GM23248 (cell line): ENCODE data around the gene CNKSR3. TPM values are rescaled to one million over a fixed set of nuclear protein-coding genes. Genes with fewer than 3 reads are reported as not detected.

Source experiments
- DNase-seq: peaks from one replicate; pipeline ENCODE4 v3.0.0-alpha.2; 2015
- H2AFZ ChIP-seq: fragments of 200-600 bp; sonication (generic); 2 replicates; pipeline ENCODE4 v1.6.1; 2016; ENCODE audit warnings: antibody characterized with exemption
- H3F3A ChIP-seq: fragments of 200-600 bp; sonication (generic); 2 replicates; pipeline ENCODE4 v1.6.1; 2016; ENCODE audit warnings: mild to moderate bottlenecking, antibody characterized with exemption, mixed run types; ENCODE audit not compliant: insufficient read depth
- H3K27ac ChIP-seq: fragments of 200-600 bp; sonication (generic); 2 replicates; pipeline ENCODE4 v1.5.1; 2016; ENCODE audit warnings: mild to moderate bottlenecking
- H3K27me3 ChIP-seq: fragments of 200-600 bp; sonication (generic); replicated peaks from 2 replicates; pipeline ENCODE4 v1.6.1; 2016; ENCODE audit warnings: mild to moderate bottlenecking; ENCODE audit not compliant: insufficient read depth
- H3K36me3 ChIP-seq: fragments of 200-600 bp; sonication (generic); 2 replicates; pipeline ENCODE4 v1.6.1; 2016; ENCODE audit warnings: low read depth, mild to moderate bottlenecking
- H3K4me1 ChIP-seq: fragments of 200-600 bp; sonication (generic); 2 replicates; pipeline ENCODE4 v1.6.1; 2016; ENCODE audit warnings: mild to moderate bottlenecking; ENCODE audit not compliant: insufficient read depth
- H3K4me2 ChIP-seq: fragments of 200-600 bp; sonication (generic); one replicate; pipeline ENCODE4 v1.6.1; 2016; ENCODE audit warnings: mild to moderate bottlenecking; ENCODE audit not compliant: unreplicated experiment
- H3K4me3 ChIP-seq: fragments of 200-600 bp; sonication (generic); 2 replicates; pipeline ENCODE4 v1.5.1; 2016; ENCODE audit warnings: mild to moderate bottlenecking
- H3K79me2 ChIP-seq: fragments of 200-600 bp; sonication (generic); 2 replicates; pipeline ENCODE4 v1.6.1; 2016; ENCODE audit warnings: mild to moderate bottlenecking; ENCODE audit not compliant: insufficient read depth
- H3K9ac ChIP-seq: fragments of 200-600 bp; sonication (generic); 2 replicates; pipeline ENCODE4 v1.6.1; 2016; ENCODE audit warnings: mild to moderate bottlenecking
- H3K9me2 ChIP-seq: fragments of 200-600 bp; sonication (generic); 2 replicates; pipeline ENCODE4 v1.6.1; 2016; ENCODE audit warnings: mixed run types, mild to moderate bottlenecking, moderate library complexity; ENCODE audit not compliant: insufficient read depth
- H3K9me3 ChIP-seq: fragments of 200-600 bp; sonication (generic); one replicate; pipeline ENCODE4 v1.6.1; 2017; ENCODE audit warnings: low read depth
- H4K20me1 ChIP-seq: fragments of 200-600 bp; sonication (generic); 2 replicates; pipeline ENCODE4 v1.6.0; 2016; ENCODE audit not compliant: insufficient read depth
- EZH2 ChIP-seq: fragments of 200-600 bp; sonication (generic); IDR thresholded peaks from 2 replicates; pipeline ENCODE4 v1.6.1; 2018; ENCODE audit warnings: antibody characterized with exemption, mild to moderate bottlenecking; ENCODE audit not compliant: insufficient read depth, poor library complexity, severe bottlenecking
- EZH2phosphoT487 ChIP-seq: fragments of 200-600 bp; sonication (generic); IDR thresholded peaks from 2 replicates; pipeline ENCODE4 v1.6.1; 2018; ENCODE audit warnings: antibody characterized with exemption, moderate library complexity, mild to moderate bottlenecking, low read depth; ENCODE audit not compliant: insufficient read depth
- WGBS, 2 experiments: methylation state at CpG; one replicate each; pipeline ENCODE4 v1.1.6; 2015 to 2017; ENCODE audit warnings: low lambda C conversion rate in 2 of 2, low coverage in 1 of 2; ENCODE audit errors: missing lambda C conversion rate in 2 of 2; 5-methylcytosine and 5-hydroxymethylcytosine counted together
- in situ Hi-C: fragments of 300-500 bp; cut with MboI; formaldehyde crosslinking; loops from 2 replicates; pipeline ENCODE4 v1.15.0; 2020
- polyA plus RNA-seq: library from polyadenylated mRNA; unstranded; fragments of >200 nt; fragmentation: Nextera tagmentation; extraction: Ambion mirVana; gene quantifications from 2 replicates; pipeline ENCODE4 v1.2.1, GENCODE V29; 2016
- total RNA-seq: library from RNA; depleted of rRNA; stranded (reverse); fragments of >200 nt; shearing (Covaris generic); gene quantifications from 2 replicates; pipeline ENCODE4 v1.2.3, GENCODE V29; 2014

CNKSR3 gene
- total and polyA plus RNA-seq, 2 experiments from 2014 or later = 1.7 to 1.9 TPM

- DNase-seq = no peak
- no peaks in the 10 kb centered on the region for H3K36me3 ChIP-seq
- 55 to 58% methylated on average over 2 of the region's 2 CpGs for WGBS, 2 experiments
- H3K79me2 ChIP-seq = no peaks in the 10 kb centered on the region
- H3K9me3 ChIP-seq = no peaks in the 10 kb centered on the region
- TF ChIP-seq EZH2phosphoT487 = no peak
- no peak for TF ChIP-seq EZH2
- H2AFZ ChIP-seq = no peak overlapping the region
- H3K27me3 ChIP-seq = no peaks in the 10 kb centered on the region
- H3K9ac ChIP-seq = no peak overlapping the region
- H3K9me2 ChIP-seq = no peaks in the 10 kb centered on the region
- in situ Hi-C loops = no loop called here
- H3K4me2 ChIP-seq = no peak overlapping the region
- H3K4me3 ChIP-seq = no peak overlapping the region
- H3K27ac ChIP-seq = no peak overlapping the region
- no peaks in the 10 kb centered on the region for H4K20me1 ChIP-seq
- H3F3A ChIP-seq = no peaks in the 10 kb centered on the region
- no peaks in the 10 kb centered on the region for H3K4me1 ChIP-seq
Measured at GRCh38 chr6:154373971-154374370, 136.5 kb downstream of the CNKSR3 start.

GRCh38 chr6:154371281-154371680, 139.2 kb downstream of the CNKSR3 start:
- Histone ChIP-seq H3K4me2 (no peak overlapping the region), H2AFZ (no peak overlapping the region)

DNA sequence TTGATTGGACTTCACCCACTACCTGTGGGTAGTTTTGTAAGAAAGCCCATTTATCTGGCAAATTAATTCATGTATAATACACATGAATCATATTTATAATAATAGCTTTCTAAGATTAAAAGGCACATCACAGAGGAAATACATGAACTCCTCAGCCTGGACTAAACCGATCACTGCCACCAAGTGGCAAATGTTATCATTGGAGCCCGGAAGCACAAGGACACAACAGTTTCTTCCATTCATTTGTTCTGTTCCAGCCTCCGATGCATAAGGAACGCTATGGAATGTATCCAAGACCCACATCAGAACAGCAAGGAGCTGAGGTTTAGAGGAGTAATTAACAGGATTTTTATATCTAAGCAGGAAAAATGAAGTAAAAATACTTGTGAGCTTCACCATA, 139.9 kb downstream of the CNKSR3 start:
- H3K9me3 ChIP-seq = no peaks in the 10 kb centered on the region
- WGBS, 2 experiments = 7 to 13% methylated on average over 4 of the region's 4 CpGs
- H3K4me1 ChIP-seq = no peaks in the 10 kb centered on the region
- no peaks in the 10 kb centered on the region for H3K36me3 ChIP-seq
- H3F3A ChIP-seq = no peaks in the 10 kb centered on the region
- no peaks in the 10 kb centered on the region for H3K79me2 ChIP-seq
- H3K4me3 ChIP-seq = no peak overlapping the region
- no peak overlapping the region for H3K9ac ChIP-seq
- no peak overlapping the region for H3K27ac ChIP-seq
- H3K27me3 ChIP-seq = no peaks in the 10 kb centered on the region
- peak; percentile 57 for DNase-seq
- no peaks in the 10 kb centered on the region for H3K9me2 ChIP-seq
- H3K4me2 ChIP-seq = peak overlapping the region; percentile 37
- no peaks in the 10 kb centered on the region for H4K20me1 ChIP-seq
- TF ChIP-seq EZH2phosphoT487 (no peak), EZH2 (no peak)
- H2AFZ ChIP-seq = no peak overlapping the region
- in situ Hi-C loops = no loop called here

More at GRCh38 chr6:154371281-154371680, 139.2 kb downstream of the CNKSR3 start:
- no peak overlapping the region for H3K9ac ChIP-seq
- TF ChIP-seq EZH2phosphoT487 (no peak), EZH2 (no peak)
- H3K9me3 ChIP-seq = no peaks in the 10 kb centered on the region
- H4K20me1 ChIP-seq = no peaks in the 10 kb centered on the region
- no peaks in the 10 kb centered on the region for H3K9me2 ChIP-seq
- in situ Hi-C loops = no loop called here
- H3K27me3 ChIP-seq = no peaks in the 10 kb centered on the region
- H3K79me2 ChIP-seq = no peaks in the 10 kb centered on the region
- WGBS, 2 experiments = 76 to 82% methylated on average over 4 of the region's 4 CpGs
- no peak for DNase-seq
- H3F3A ChIP-seq = no peaks in the 10 kb centered on the region
- no peak overlapping the region for H3K4me3 ChIP-seq
- no peaks in the 10 kb centered on the region for H3K36me3 ChIP-seq
- H3K27ac ChIP-seq = no peak overlapping the region
- H3K4me1 ChIP-seq = no peaks in the 10 kb centered on the region

DNA sequence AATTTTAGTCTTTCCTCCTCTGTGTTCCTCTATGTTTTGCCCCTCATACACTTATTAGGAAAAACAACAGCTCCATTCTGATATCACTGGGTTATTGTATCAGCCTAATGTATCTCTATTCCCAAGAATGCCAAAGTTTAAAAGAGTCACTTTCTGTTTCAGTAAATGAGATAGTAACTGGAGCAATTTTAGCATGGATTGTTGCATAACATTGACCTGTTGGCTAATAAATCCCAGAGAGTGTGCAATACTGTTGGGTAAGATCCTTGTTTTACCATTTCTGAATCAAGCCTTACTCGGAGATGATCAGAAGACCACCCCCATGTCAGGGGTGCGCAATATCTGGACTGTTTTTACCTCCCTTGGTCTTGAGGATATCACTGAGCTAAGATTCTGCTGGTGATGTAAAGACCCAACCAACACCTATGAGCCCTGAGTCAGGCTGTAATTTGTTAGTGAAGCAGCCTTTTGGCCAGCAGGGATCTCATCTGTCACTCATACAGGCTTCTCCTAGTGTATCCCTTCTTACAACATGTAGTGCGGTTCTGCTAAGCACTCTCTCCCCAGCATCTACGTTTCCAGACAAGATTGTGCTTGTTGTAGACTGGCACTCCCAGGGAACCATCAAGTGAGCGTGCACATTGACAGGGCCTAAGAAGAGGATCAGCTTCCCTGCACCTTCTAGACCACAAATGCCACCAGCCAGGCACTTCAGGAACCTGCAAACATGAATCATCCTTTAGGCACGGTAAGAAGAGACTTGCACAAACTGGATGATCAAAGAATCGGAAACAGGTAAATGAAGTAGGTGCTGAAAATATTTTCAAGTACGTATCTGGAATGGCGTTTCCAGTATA, 142.4 kb downstream of the CNKSR3 start:
- no peak overlapping the region for H3K4me2 ChIP-seq
- TF ChIP-seq EZH2 = no peak
- TF ChIP-seq EZH2phosphoT487 = no peak
- in situ Hi-C loops = no loop called here
- H3F3A ChIP-seq = no peaks in the 10 kb centered on the region
- H4K20me1 ChIP-seq = no peaks in the 10 kb centered on the region
- no peak overlapping the region for H2AFZ ChIP-seq
- no peak overlapping the region for H3K4me3 ChIP-seq
- no peak overlapping the region for H3K9ac ChIP-seq
- H3K79me2 ChIP-seq = no peaks in the 10 kb centered on the region
- no peak overlapping the region for H3K27ac ChIP-seq
- 80 to 82% methylated on average over 9 of the region's 9 CpGs for WGBS, 2 experiments
- H3K4me1 ChIP-seq = no peaks in the 10 kb centered on the region
- no peak for DNase-seq
- no peaks in the 10 kb centered on the region for H3K27me3 ChIP-seq
- H3K9me3 ChIP-seq = no peaks in the 10 kb centered on the region
- no peaks in the 10 kb centered on the region for H3K9me2 ChIP-seq
- no peaks in the 10 kb centered on the region for H3K36me3 ChIP-seq
